Upper lobe of left lung (tissue), 4 donors: Measurements from ENCODE around the gene NPHP4.

ENCODE experiments used
- EP300 ChIP-seq, 4 donors: sonication (generic); formaldehyde crosslinking; IDR thresholded peaks; one replicate each; pipeline ENCODE4 v1.5.1; 2017; ENCODE audit warnings: antibody characterized with exemption in 4 of 4, control low read depth in 2 of 4
- POLR2A ChIP-seq, 4 donors: fragments of 450-650 bp; IDR thresholded peaks; one replicate each; pipeline ENCODE4 v1.5.1; 2016 to 2017; ENCODE audit warnings: antibody characterized with exemption in 4 of 4, mild to moderate bottlenecking in 2 of 4
- POLR2AphosphoS5 ChIP-seq, 2 donors: sonication (generic); formaldehyde crosslinking; IDR thresholded peaks; one replicate each; pipeline ENCODE4 v1.5.1; 2017; ENCODE audit warnings: antibody characterized with exemption in 2 of 2
- TF ChIP-seq, protein P1 (sequence below), 6 experiments: fragments of 450-650 bp in 4 of 6; fragments of 200-600 bp in 2 of 6; sonication (generic) in 2 of 6; IDR thresholded peaks; one replicate each; pipeline ENCODE4 v1.5.1; 2016 to 2019; ENCODE audit warnings: antibody characterized with exemption in 6 of 6

DNA sequence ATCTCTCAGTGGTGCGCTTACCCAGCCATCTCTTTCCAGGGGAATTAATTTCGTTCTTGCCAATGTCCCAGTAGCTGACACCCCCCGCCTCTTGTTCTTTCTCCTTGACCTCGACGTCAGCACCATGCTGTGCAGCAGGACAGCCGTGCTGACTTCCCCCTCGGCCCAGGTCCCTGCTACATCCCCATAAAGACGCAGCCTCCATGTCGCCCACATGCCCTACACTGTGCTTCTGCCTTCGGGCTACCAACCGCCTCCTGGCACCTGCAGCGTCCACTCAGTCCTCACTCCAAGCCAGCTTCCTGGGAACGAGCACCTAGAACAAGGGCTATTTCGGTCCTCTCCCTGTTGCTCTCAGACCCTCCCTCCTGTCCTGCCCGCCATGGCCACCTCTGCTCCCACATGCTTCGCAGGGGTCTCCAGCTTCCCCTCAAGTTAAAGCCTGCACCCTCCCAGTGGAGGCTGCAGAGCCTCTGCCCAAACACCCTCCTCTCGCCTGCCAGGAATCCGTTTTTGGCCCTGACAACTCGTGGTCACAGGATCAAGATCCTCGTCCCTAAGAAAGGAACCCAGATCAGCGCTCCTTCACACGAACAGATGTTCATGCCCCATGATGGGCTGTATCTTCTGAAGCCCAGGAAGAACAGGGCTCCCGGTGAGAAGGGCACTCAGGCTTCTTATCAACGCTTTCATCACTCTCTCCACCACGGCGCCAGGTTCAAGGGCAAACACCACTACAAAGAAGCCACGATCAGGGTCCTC is 109.7 kb downstream of the NPHP4 start:
- TF ChIP-seq, protein P1, sequence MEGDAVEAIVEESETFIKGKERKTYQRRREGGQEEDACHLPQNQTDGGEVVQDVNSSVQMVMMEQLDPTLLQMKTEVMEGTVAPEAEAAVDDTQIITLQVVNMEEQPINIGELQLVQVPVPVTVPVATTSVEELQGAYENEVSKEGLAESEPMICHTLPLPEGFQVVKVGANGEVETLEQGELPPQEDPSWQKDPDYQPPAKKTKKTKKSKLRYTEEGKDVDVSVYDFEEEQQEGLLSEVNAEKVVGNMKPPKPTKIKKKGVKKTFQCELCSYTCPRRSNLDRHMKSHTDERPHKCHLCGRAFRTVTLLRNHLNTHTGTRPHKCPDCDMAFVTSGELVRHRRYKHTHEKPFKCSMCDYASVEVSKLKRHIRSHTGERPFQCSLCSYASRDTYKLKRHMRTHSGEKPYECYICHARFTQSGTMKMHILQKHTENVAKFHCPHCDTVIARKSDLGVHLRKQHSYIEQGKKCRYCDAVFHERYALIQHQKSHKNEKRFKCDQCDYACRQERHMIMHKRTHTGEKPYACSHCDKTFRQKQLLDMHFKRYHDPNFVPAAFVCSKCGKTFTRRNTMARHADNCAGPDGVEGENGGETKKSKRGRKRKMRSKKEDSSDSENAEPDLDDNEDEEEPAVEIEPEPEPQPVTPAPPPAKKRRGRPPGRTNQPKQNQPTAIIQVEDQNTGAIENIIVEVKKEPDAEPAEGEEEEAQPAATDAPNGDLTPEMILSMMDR (IDR thresholded peaks at IDR 0.05), result no peak
- no peak for TF ChIP-seq EP300 (IDR thresholded peaks at IDR 0.05)
- no peak for TF ChIP-seq POLR2AphosphoS5 (IDR thresholded peaks at IDR 0.05)
- TF ChIP-seq POLR2A (IDR thresholded peaks at IDR 0.05), result no peak
